A673 (cell line): ENCODE measurements around the gene GFRA3. TPM values are rescaled to one million over a fixed set of nuclear protein-coding genes. Genes with fewer than 3 reads are reported as not detected.

ENCODE experiments used
- BruUV-seq: library from RNA; stranded (reverse); fragments of 400-500 nt; replicated peaks from 2 replicates; lab custom pipeline; 2021; lab: Mats Ljungman, UMichigan
- CTCF ChIA-PET: fragments of 300-600 bp; sonication (Branson Sonifier 250); formaldehyde crosslinking; loops from one replicate; lab custom pipeline; 2022; ENCODE audit warnings: antibody characterized with exemption; lab: Charles Lee
- POLR2A ChIA-PET: fragments of 300-600 bp; sonication (Branson Sonifier 250); formaldehyde crosslinking; loops from one replicate; lab custom pipeline; 2022; ENCODE audit warnings: antibody characterized with exemption; ENCODE audit not compliant: low non-redundant PET; lab: Charles Lee
- DNase-seq: peaks from one replicate; pipeline ENCODE4 v3.0.0-alpha.2; 2015; ENCODE audit warnings: low spot score
- H3K27ac ChIP-seq: fragments of 200-600 bp; sonication (generic); 2 replicates; pipeline ENCODE4 v1.5.1; 2016; ENCODE audit warnings: mixed run types, low read depth, mild to moderate bottlenecking, mixed read lengths, antibody characterized with exemption, low read length; ENCODE audit not compliant: poor library complexity, severe bottlenecking
- H3K27me3 ChIP-seq: fragments of 200-600 bp; sonication (generic); replicated peaks from 2 replicates; pipeline ENCODE4 v1.6.1; 2017; ENCODE audit warnings: mixed run types, low read depth, mild to moderate bottlenecking, mixed read lengths, antibody characterized with exemption, low read length; ENCODE audit not compliant: insufficient read depth, poor library complexity
- H3K36me3 ChIP-seq: fragments of 200-600 bp; sonication (generic); 2 replicates; pipeline ENCODE4 v1.6.1; 2016; ENCODE audit warnings: mixed run types, mild to moderate bottlenecking, mixed read lengths, antibody characterized with exemption, low read length; ENCODE audit not compliant: insufficient read depth, poor library complexity, severe bottlenecking
- H3K4me1 ChIP-seq: fragments of 200-600 bp; sonication (generic); 2 replicates; pipeline ENCODE4 v1.6.1; 2017; ENCODE audit warnings: mixed run types, mild to moderate bottlenecking, mixed read lengths, antibody characterized with exemption, low read length; ENCODE audit not compliant: insufficient read depth, poor library complexity, severe bottlenecking
- H3K4me3 ChIP-seq: fragments of 200-600 bp; sonication (generic); 2 replicates; pipeline ENCODE4 v1.5.1; 2016; ENCODE audit warnings: low read depth, mixed run types, mild to moderate bottlenecking, mixed read lengths, low read length; ENCODE audit not compliant: poor library complexity, severe bottlenecking
- H3K9me3 ChIP-seq: fragments of 200-600 bp; sonication (generic); 2 replicates; pipeline ENCODE4 v1.6.1; 2016; ENCODE audit warnings: mixed run types, low read depth, mild to moderate bottlenecking, mixed read lengths, antibody characterized with exemption, low read length; ENCODE audit not compliant: poor library complexity, severe bottlenecking
- EZH2 ChIP-seq: fragments of 200-600 bp; sonication (generic); IDR thresholded peaks from 2 replicates; pipeline ENCODE4 v1.6.1; 2017; ENCODE audit warnings: borderline replicate concordance, low read depth, mild to moderate bottlenecking, mixed read lengths, antibody characterized with exemption, low read length; ENCODE audit not compliant: poor library complexity, severe bottlenecking
- intact Hi-C: fragments of 100-400 bp; cut with micrococcal nuclease; formaldehyde crosslinking; loops from one replicate; pipeline ENCODE4 v1.10.0; 2022; ENCODE audit not compliant: unreplicated experiment
- total RNA-seq: library from RNA; stranded (reverse); gene quantifications from 2 replicates; pipeline ENCODE4 v1.2.3, GENCODE V29; 2021
- TF ChIP-seq, protein P1 (sequence below): fragments of 300-800, 200-600 bp; sonication (generic); conservative IDR thresholded peaks from 2 replicates; pipeline ENCODE4 v1.5.1; 2017; ENCODE audit warnings: low read depth, mild to moderate bottlenecking, antibody characterized with exemption, low read length, moderate library complexity, mixed read lengths

The GFRA3 gene
- total RNA-seq, 1 experiment from 2014 or later = 0.75 TPM

- H3K27me3 ChIP-seq = no peaks in the 10 kb centered on the region
- no peak overlapping the region for H3K27ac ChIP-seq
- H3K36me3 ChIP-seq = no peaks in the 10 kb centered on the region
- intact Hi-C loops = loop anchor here (5.0 kb wide), 1 partner anchor 53 kb away; no protein-coding TSS in a partner anchor
- no peak overlapping the region for H3K4me3 ChIP-seq
- DNase-seq = peak; percentile 55
- BruUV-seq = no TSS peak
- H3K4me1 ChIP-seq = peaks cover 16% of the 10 kb centered on the region
- ChIA-PET POLR2A (no interaction called here), CTCF (interaction anchor here (1.0 kb wide), 1 partner anchor 77 kb away, joined by 3 read pairs; the partner anchor contains the start of gene KDM3B)
- TF ChIP-seq EZH2 = no peak
- TF ChIP-seq, protein P1, sequence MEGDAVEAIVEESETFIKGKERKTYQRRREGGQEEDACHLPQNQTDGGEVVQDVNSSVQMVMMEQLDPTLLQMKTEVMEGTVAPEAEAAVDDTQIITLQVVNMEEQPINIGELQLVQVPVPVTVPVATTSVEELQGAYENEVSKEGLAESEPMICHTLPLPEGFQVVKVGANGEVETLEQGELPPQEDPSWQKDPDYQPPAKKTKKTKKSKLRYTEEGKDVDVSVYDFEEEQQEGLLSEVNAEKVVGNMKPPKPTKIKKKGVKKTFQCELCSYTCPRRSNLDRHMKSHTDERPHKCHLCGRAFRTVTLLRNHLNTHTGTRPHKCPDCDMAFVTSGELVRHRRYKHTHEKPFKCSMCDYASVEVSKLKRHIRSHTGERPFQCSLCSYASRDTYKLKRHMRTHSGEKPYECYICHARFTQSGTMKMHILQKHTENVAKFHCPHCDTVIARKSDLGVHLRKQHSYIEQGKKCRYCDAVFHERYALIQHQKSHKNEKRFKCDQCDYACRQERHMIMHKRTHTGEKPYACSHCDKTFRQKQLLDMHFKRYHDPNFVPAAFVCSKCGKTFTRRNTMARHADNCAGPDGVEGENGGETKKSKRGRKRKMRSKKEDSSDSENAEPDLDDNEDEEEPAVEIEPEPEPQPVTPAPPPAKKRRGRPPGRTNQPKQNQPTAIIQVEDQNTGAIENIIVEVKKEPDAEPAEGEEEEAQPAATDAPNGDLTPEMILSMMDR = 0 out of 2 replicates have a peak, but pooled peaks have one; percentile 20
- no peaks in the 10 kb centered on the region for H3K9me3 ChIP-seq
These were observed 960 bp upstream of the GFRA3 start for GRCh38 chr5:138275379-138275782.

DNA sequence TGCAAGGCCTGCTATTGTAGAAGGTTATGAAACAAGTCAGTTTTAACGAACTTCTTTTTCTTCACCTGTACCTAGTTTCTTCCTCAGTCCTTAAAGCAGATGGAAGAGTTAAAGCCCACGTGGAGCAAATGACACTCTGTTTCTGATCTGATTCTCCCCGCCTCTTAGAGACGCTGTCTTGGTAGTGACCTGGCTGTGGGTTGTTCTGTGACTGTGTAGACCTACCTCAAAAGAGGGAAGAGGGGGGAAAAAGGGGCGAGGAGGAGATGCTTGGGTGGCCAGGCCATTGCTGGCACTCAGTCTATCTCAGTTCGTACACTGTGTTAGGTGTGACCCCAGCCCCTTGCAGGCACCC, 610 bp downstream of the GFRA3 start:
- Histone ChIP-seq H3K4me1 (peaks cover 16% of the 10 kb centered on the region), H3K4me3 (peak overlapping the region; percentile 39), H3K27ac (no peak overlapping the region), H3K9me3 (no peaks in the 10 kb centered on the region), H3K27me3 (no peaks in the 10 kb centered on the region), H3K36me3 (no peaks in the 10 kb centered on the region)
- POLR2A ChIA-PET = no interaction called here
- no TSS peak for BruUV-seq
- CTCF ChIA-PET = no interaction called here
- TF ChIP-seq, protein P1 = no peak
- TF ChIP-seq EZH2 = no peak
- no peak for DNase-seq
- intact Hi-C loops = no loop called here

DNA sequence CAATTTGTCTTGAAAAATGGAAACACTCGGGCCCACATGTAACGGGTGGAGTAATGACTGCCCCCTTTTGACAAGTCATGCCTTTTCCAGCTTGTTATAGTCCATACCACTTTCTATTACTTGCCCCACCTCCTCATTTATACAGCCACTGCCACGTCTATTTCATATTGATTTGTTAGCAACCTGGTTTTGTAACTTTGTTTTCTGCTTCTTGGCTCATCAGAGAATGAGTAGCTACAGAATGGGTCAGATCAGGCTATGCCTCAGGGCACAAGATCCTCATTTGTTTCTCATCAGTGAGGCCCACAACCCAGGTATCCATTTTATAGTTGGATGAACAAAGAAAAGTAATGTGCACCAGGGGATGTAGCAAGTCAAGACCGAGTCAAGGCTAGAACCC, 1.7 kb downstream of the GFRA3 start:
- no peaks in the 10 kb centered on the region for H3K27me3 ChIP-seq
- no peak for TF ChIP-seq EZH2
- TF ChIP-seq, protein P1 = no peak
- H3K27ac ChIP-seq = no peak overlapping the region
- H3K36me3 ChIP-seq = no peaks in the 10 kb centered on the region
- POLR2A ChIA-PET = no interaction called here
- CTCF ChIA-PET = no interaction called here
- intact Hi-C loops = no loop called here
- DNase-seq = no peak
- H3K4me1 ChIP-seq = peaks cover 16% of the 10 kb centered on the region
- BruUV-seq = no TSS peak
- no peaks in the 10 kb centered on the region for H3K9me3 ChIP-seq
- H3K4me3 ChIP-seq = no peak overlapping the region
